ENCODE data around the gene FLAD1.
"Not testable (repeated sequence)": the region's sequence is repeated elsewhere in the genome, so short reads cannot be mapped to it uniquely, and the experiment has no call there.

FLAD1 gene

DNA sequence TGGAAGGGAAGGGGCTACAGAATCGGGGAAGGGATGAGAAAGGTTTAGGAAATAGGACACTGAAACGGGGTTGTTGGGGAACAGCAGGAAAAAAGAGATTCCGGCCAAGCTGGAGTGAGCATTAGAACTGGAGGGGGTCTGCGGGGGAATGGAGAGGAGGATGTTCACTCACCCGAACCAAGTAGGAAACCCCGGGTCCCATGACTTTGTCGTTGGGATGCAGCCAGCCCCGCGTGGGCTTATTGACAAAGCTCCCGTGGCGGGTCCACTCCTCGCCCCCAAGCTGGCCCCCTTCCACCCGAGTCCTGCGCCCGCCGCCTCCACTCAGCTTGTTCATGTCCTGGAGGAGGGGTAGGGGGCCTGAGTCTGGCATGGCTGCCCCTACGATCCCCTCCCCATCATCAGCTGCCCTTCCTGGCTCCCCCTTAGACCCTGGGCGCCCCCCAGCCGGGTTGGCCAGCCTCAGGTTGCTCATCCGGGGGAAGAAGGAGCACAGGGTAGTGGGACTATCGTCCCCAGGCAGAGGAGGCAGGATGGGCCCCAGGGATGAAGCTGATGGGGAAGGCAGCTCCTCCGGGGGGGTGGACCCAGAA, 13.2 kb upstream of the FLAD1 start:
- FAIRE-seq = no peak

DNA sequence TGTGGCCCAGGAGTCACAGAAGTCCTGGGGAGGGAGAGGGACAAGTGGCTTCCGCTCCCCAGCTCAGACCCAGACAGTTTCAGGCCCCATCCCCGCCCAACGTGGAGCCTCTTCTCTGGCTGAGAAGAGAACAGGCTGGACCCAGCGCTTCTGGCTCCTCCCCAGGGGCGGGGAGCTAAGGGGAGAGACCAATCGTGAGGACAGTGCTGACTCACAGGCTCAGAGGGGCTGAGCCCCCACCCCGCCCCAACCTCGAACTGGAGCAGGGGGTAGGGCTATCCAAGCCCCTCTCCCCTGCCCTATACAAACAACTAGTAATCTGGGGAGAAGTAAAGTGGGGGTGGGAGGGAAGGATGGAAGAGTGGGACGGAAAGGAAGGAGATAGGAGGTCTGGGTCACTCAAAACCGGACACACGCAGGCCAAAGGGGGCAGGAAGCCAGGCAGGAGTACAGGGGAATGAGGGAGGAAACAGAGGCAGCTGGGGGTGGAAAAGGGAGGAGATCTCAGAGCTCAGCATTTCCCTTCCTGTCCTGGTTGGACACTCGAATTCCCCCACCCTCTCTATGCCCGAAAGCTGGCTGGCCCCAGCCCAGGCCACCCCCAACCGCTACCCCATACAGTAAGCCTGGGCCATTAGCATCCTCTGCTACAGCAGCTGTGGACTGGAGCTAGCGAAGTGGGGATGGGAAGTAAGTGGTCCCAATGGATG, 12.4 kb upstream of the FLAD1 start, which contains the start of gene SHC1:
Gene SHC1 (minus strand): TSS at position 117 of the 710 bp plus-strand sequence. CDS start 221 bp downstream, outside the sequence.
- no peak for FAIRE-seq

- FAIRE-seq = no peak
These were observed 11.7 kb upstream of the FLAD1 start for GRCh38 chr1:154971341-154971998.

DNA sequence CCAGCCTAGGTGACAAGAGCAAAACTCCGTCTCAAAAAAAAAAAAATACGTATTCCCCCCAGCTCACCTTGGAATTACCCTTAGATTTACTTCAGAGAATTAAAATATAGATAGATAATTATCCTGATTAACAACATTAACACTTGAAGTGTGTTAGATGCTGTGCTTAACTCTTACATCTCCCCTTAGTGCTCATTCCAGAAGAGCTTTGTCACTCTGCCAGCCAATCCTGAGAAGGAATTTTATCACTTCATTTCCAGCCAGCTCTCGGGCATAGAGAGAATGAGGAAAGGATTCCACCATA, 11.0 kb upstream of the FLAD1 start:
- FAIRE-seq = no peak

DNA sequence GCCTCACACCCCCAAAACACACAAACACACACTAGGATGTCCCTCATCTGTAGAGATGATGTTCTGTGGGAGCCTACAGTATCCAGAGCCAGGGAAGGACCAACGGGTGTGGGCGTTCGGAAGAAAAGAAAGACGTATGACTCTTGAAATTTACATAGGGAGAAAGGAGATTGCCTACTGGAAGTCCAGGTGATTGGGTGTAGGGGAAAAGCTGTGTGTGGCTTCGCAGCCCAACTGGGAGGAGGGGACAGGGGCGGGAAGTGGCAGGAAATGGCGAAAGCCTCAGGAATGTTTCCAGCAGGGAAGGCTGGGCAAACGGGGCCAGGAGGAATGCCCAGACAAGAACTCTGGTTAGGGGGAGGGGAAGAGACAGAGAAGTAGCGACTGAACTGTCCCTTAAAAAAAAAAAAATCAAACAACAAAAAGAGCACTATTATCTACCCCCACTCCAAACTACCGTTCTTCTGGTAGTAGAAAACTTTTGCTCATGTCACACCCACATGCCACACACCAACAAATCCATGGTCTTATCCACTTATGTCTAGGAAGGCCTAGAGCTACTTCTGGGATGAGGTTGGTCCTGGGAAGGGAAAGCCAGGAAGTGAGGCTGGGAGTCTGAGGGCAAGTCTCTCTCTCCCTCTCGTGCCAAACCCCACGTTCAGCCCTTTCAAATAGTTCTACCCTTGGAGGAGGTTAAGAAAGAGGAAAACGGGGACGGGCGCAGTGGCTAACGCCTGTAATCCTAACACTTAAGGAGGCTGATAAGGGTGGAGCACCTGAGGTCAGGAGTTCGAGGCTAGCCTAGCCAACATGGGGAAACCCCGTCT, 10.4 kb upstream of the FLAD1 start:
- FAIRE-seq = no peak

- FAIRE-seq = no peak
These were observed 9.6 kb upstream of the FLAD1 start for GRCh38 chr1:154973344-154974101.

DNA sequence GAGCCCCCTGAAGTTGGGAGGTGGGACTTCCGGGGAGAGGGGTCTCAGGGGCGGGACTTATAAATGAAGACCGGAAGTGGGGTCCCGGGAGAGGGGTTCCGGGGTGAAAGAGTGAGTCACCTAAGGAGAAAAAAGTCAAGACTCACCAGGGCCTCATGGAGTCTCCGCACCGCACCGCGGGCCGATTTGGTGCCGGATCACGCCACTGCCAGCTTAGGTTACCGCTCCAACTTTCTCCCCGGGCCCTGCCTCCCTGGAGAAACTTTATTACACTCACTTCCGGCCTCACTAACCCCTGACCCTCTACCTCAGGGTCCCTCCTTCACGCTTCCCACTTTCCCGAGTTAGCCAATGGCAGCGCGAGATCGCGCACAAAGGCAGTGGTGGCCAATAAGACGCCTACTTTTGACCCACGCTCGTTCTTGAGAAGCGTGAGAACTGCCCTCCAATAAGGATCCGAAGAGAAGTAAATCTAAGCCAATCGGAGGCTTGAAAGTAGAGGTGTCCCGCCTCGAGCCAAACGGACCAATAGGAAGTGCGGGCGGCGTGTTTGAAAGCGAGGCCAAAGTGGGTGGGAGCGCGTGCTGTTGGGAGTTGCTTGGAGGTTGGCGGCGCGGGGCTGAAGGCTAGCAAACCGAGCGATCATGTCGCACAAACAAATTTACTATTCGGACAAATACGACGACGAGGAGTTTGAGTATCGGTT, 8.9 kb upstream of the FLAD1 start, which contains the start of gene CKS1B:
Gene CKS1B (plus strand): TSS at position 580 of the 706 bp plus-strand sequence. CDS start 65 bp downstream, at position 645.
- peak; percentile 79 for FAIRE-seq

DNA sequence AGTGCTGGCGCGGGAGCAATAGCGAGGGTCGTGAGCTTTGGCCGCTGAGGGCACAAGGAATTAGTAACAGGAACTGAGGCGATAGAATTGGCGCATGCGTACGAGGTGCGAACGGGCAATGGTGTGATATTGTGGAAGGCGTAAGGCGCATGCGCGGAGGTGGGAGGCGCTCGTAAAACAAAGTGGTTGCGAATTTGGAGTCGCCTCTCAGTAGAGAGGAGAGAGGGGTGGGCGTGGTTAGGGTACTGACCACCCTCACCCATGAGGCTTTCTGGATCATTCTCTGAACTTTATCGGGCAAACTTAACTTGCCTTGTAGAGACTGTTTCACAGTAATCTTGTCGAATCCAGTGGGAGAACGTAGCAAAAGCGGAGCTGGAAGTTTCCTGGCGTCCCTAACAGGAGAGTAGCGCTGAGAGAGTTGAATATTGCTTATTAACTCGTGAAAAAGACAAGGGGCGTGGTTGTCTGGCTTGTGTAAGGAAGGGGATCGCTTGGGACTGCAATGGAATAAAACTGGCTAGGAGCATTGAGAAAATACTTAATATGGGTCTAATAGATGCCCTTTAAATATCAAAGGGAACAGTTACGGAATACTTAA, 8.2 kb upstream of the FLAD1 start:
- no peak for FAIRE-seq

DNA sequence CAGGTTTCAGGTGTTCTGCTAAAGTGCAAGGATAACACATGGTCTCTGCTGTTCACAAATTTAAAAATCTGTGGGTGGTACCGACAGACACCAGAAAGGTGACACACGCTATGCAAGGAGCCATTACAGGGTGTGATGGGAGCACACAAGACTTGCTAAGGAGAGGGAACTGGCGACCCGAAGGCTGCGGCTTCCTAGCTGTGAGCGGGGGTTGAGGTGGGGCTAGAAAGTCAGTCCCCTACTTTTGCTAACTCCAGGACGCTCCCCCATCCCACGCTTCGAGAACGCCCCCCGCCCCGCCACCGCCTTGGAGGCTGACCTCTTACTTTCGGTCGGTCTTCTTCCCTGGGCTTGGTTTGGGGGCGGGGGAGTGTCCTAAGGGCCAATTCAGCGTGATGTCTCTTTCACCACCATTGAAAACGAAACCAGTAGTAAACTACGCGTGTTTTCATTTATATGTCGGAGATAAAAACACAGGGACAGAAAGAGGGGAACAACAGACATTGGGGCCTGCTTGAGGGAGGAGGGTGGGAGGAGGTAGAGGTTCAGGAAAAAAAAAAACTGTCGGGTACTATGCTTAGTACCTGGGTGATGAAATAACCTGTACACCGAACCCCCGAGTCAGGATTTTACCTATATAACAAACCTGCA, 7.6 kb upstream of the FLAD1 start:
- FAIRE-seq = no peak

- FAIRE-seq = not testable (repeated sequence)
These were observed 5.4 kb upstream of the FLAD1 start for GRCh38 chr1:154977762-154978161.

DNA sequence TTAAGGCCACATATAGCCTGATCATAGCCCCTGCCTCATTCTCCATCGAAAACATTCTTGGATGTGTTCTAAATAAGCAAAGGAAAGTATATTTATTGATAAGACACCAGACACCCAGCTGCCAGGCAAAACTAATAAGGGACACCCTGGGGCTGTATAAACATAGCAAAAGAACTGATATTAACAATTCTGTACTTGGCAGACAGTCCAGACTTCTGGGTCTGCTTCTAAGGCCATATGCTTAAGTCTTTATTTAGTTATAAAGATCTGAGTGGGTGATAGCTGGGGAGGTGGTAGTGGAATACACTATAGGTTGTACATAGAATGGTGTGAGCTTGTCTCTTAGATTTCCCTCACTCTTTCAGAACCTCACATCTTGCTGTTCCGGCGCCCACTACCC, 4.8 kb upstream of the FLAD1 start:
- FAIRE-seq = no peak

- no peak for FAIRE-seq
These were observed 803 bp upstream of the FLAD1 start for GRCh38 chr1:154982341-154982740.

DNA sequence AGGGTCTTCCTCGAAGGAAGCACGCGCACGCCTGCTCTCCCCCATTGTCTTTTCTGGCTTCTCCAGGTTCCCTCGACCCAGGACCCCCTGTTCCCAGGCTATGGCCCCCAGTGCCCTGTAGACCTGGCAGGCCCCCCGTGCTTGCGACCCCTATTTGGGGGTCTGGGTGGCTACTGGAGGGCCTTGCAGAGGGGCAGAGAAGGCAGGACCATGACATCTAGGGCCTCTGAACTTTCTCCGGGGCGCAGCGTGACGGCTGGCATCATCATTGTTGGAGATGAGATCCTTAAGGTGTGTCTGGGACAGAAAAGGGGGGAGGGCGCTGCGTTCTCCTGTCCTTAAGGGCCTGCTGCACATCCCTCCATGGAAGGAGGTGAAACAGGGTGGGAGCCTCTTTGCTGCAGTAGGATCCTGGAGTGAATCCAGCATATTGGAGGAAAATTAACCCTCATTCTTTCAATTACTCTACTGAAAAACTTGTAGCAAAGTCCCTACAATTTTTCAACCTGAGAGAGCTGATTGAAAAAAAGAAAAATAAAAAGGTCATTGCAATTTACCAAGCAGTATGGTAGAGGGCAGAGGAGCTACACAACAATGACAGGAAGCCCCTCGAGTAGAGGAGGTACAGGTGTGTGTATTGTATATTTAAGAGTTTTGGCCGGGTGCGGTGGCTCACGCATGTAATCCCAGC, 777 bp downstream of the FLAD1 start:
- FAIRE-seq = no peak

DNA sequence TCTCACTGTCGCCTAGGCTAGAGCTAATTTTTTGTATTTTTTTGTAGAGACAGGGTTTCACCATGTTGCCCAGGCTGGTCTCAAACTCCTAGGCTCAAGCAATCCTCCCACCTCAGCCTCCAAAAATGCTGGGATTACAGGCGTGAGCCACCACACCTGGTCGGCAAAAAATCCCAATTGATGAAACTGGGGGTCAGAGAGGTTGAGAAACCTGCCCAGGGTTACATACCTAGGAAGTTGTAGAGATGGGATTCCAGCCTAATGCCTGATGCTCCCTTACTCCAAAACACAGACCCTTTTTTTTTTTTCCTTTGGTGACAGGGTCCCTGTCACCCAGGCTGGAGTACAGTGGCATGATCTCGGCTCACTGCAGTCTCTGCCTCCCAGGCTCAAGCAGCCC, 3.6 kb downstream of the FLAD1 start:
- FAIRE-seq = not testable (repeated sequence)

- no peak for FAIRE-seq
These were observed 4.2 kb downstream of the FLAD1 start for GRCh38 chr1:154987326-154987725.

DNA sequence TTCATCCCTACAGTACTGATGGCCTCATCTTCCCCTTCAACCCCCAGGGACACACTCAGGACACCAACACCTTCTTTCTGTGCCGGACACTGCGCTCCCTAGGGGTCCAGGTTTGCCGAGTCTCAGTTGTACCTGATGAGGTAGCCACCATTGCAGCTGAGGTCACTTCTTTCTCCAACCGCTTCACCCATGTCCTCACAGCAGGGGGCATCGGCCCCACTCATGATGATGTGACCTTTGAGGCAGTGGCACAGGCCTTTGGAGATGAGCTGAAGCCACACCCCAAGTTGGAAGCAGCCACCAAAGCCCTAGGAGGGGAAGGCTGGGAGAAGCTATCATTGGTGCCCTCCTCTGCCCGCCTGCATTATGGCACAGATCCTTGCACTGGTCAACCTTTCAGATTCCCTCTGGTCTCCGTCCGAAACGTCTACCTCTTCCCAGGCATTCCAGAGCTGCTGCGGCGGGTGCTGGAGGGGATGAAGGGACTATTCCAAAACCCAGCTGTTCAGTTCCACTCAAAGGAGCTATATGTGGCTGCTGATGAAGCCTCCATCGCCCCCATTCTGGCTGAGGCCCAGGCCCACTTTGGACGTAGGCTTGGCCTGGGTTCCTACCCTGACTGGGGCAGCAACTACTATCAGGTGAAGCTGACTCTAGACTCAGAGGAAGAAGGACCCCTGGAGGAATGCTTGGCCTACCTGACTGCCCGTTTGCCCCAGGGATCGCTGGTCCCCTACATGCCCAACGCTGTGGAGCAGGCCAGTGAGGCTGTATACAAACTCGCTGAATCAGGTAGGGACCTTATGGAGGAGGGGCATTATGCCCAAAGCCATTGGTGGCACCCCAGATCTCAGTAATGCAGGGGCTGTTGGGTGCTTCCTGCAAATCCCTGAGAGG, 5.2 kb downstream of the FLAD1 start:
- FAIRE-seq = no peak

- no peak for FAIRE-seq
These were observed 6.2 kb downstream of the FLAD1 start for GRCh38 chr1:154989195-154989860.

- FAIRE-seq = no peak
These were observed 7.1 kb downstream of the FLAD1 start for GRCh38 chr1:154990276-154990675.
